KG1 (cell line): ENCODE measurements around the gene POC1A.

Source experiments
- DNase-seq: peaks from one replicate; lab custom pipeline; 2025; lab: John Stamatoyannopoulos, UW

Gene POC1A

GRCh38 chr3:52084954-52085680 lies 69.1 kb downstream of the POC1A start:
- no peak for DNase-seq

- no peak for DNase-seq
These were observed 69.8 kb downstream of the POC1A start for GRCh38 chr3:52084216-52084945.

GRCh38 chr3:52083556-52084087 lies 70.6 kb downstream of the POC1A start:
- no peak for DNase-seq

DNA sequence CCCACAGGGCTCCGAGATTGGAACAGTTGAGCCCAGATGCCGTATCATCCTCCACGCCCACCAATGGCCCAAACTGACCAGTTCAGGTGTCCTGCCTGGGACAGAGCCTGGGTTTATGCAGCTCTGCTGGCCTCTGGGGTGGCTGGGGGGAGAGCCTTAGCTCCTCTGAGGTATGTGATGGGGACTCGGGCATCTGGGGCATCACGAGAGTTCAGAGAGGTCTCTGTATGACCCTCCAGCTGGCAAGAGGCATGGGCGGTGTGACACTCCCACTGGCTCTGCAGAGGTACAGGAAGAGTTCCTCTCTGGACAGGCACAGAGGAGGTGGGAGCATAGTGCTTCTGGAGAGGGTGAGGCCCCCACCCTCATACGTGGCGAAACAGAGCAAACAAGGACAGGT lies 71.3 kb downstream of the POC1A start:
- no peak for DNase-seq

DNA sequence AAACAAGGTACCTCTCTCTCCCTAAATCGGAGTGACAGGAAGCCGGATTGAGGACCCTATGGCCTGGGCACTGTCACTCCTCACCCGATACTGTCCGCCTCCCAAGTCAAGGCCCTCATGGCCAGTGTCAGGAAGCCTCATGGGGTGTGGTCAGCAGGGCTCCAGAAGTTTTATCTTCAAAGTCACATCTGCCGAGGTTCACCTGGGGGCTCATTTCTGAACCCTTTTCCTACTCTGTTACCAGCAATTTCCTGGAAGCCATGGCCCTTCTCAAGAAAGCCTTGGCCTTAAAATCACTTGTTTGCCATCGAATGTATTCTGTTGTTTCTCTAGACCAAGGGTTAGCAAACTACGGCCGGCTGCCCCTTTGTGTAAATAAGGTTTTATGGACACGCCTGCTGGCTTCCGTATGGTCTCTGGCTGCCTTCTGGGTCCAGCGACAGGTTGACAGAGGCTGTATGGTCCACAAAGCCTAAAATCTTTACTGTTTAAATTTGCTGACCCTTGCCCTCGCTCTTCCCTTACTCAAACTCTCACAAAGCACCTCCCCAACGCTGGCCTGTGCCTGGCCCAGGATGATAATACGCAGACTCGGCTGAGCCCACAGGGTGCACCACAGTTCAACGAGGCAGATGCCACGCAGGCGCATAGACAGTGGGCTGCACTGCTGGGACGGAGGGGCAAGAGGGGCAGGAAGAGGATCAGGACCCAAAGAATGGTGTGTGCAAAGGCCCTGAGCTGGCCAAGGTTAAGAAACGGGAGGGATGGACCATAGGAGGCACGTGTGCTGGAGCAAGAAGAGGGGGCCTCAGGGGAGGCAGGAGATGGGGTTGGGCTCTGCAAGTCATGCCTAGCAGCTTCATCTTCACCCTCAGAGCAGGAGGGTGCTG lies 73.1 kb downstream of the POC1A start:
- no peak for DNase-seq

- DNase-seq = no peak
These were observed 74.3 kb downstream of the POC1A start for GRCh38 chr3:52079958-52080357.

GRCh38 chr3:52078781-52079560 lies 75.3 kb downstream of the POC1A start:
- no peak for DNase-seq

DNA sequence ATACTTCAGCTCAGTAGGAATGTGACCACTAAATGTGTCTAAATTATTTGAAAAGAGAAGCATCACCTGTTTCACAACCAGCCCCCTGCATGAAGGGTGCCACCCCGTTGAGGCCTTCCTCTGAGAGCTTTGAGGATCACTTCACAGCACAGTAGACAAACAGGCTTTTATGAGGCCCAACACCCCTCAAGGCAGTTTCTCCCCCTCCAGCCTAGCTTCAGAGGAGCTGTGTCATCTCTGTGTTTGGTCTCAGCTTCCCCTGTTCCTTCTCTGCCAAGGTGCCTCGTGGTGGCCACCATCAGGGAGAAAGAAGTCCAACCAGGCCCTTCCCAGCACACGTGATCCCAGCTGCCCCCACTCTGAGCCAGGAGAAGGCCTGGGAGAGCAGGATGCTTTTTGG lies 76.3 kb downstream of the POC1A start:
- DNase-seq = no peak

DNA sequence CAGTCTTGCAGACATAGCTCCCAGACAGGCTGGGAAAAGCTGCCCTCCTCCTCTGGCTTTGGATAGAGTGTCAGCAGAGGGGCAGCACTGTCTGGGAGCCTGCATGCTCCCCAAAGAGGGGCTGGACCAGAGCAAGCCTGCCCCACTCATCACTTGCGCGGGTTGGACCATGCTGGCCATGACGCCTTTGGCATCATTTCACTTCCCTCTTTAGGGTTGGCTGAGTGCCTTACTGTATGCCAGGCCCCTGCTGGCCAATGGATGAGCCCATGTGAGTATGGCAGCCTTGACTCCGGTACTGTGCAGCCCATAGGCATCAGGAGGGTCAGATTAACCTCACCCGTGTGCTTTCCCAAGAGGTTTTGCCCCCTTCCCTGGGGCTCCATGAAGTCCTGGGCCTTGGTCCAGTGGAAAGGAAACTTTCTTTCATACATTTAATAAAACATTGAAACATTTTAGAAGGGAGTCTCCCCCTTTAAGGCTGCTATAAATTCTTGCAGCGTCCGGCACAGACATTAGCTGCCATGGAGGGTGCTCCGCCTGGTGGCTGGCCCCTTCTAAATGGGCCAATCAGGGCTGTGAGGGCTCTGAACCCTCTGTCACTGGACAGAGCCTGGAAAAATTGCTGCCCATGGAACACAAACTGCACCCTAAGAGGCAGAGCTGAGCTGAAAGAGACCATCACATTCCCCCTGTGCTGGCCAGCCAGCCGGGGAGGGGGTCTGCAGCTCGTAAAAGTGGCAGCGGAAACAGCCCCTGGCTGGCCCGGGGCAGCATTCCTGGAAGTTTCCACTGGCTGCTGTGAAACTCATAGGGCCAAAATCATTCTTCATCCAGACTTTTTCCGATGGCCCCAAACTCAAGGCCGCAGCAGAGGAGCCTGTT lies 77.1 kb downstream of the POC1A start:
- no peak for DNase-seq

DNA sequence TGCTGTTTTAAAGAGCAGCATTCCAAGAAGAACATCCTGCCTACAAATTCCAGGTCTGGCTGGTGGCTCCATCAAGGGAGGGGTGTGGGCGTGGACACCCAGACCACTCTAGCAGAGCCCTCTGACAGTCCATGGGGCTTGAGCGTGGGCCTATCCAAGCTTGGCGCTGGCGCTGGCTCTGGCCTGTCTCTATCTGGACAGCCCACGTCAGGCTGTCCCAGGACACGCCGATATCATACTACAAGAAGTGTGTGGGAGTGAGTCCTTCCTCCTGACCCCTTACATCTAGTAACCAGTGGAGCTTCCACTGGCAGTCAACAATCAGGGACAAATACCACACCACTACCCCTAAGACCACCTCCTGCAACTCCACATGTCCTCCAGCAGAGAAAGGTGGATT lies 80.7 kb downstream of the POC1A start:
- DNase-seq = no peak

- no peak for DNase-seq
These were observed 81.8 kb downstream of the POC1A start for GRCh38 chr3:52072471-52072870.

- DNase-seq = no peak
These were observed 82.2 kb downstream of the POC1A start for GRCh38 chr3:52072020-52072419.

DNA sequence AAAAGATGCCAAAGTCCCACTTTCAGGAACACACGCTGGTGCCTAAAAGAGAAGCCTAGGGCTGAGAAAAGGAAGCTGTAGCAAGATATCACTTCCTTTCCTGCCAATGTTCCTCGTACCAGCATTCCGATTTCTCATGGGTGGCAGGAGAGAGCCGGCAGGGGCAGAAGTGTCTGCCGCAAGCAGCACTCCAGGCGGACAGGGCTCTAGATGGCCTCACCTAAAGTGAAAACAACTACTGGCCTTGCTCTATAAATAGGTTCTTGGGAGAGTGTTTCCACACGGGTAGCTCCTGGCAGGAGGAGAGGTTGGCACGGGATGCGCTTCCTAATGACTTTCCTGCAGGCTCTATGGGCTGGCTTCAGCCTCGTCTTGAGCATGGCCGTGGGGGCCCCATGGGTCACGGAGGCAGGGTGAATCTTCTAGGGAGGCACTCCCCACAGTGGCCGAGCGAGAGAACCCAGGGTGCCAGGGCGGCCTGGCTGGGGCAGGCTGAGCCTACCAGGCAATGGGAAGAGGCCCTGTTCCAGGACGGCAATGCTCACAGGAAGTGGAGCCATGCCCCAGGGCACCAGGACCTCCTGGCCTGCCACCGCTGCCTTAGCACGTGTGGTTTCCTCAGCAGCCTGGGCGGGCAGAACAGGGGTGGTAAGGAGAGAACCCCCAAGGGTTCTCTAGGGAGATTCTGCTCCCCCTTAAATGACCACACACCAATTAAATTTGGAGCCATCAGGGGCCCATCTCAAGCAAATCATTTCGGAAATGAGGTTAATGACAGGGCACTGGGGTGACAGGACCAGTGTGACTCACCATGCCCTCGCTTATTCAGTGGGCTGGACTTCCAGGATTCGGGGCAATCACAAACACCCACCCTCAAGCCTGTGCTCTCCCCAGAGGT lies 83.2 kb downstream of the POC1A start:
- DNase-seq = no peak

- DNase-seq = no peak
These were observed 84.4 kb downstream of the POC1A start for GRCh38 chr3:52069855-52070254.

GRCh38 chr3:52069135-52069534 lies 85.1 kb downstream of the POC1A start:
- no peak for DNase-seq

- DNase-seq = no peak
These were observed 85.5 kb downstream of the POC1A start for GRCh38 chr3:52068730-52069129.

GRCh38 chr3:52068055-52068571 lies 86.1 kb downstream of the POC1A start:
- no peak for DNase-seq

DNA sequence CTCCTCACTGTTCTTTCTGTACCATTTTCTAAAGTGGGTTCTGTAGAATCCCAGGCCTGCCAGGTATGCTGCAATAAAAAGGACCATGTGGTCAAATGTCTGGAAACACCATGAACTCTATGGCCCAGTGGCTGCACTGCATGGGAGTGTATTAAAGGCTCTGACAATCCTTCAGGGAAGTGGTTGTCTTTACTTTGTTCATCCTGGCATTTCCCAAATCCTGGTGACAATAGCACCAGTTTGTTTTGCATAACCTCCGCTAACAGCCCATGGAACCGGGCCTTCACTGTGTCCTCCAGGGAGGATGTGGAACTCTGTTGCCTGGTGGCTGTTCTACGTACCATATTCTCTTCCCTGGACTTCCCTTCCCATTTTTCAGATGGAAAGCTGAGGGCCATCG lies 86.7 kb downstream of the POC1A start:
- no peak for DNase-seq

DNA sequence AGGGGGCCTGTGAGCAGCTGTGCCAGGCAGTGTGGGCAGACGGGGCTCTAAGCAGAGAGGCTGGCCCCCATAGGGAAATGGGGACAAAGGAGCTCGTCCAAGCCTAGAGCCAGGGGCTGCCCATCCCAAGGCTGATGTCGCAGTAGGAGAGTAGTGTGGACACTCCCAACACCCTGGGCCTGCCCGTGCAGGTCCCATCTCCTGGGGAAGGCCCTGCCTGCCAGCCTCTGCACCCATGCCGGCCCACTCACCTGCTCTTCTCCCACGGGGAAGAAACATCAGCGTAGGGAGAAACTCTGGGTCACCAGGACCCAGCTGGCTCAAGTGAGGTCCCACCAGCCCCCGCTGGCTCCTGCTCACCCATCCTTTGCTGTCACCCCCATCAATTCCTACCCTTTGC lies 87.2 kb downstream of the POC1A start:
- DNase-seq = no peak
